GM19397 (cell line): ENCODE results near the gene DRC1.
"Not testable (repeated sequence)": the region's sequence is repeated elsewhere in the genome, so short reads cannot be mapped to it uniquely, and the experiment has no call there.

Source experiments
- ATAC-seq: cut with Tn5 transposase; IDR thresholded peaks from one replicate; pipeline ENCODE4 v1.9.1; 2021; ENCODE audit warnings: mild to moderate bottlenecking, moderate library complexity; ENCODE audit not compliant: unreplicated experiment

Gene DRC1

GRCh38 chr2:26462100-26462499 lies 60.4 kb downstream of the DRC1 start:
- no peak for ATAC-seq

GRCh38 chr2:26462511-26463243 lies 61.0 kb downstream of the DRC1 start:
- ATAC-seq: no peak

GRCh38 chr2:26463244-26464192 lies 61.8 kb downstream of the DRC1 start:
- ATAC-seq: no peak

- ATAC-seq: no peak
These were observed 62.9 kb downstream of the DRC1 start for GRCh38 chr2:26464390-26465265.

- no peak for ATAC-seq
These were observed 63.7 kb downstream of the DRC1 start for GRCh38 chr2:26465266-26465925.

- ATAC-seq: no peak
These were observed 64.3 kb downstream of the DRC1 start for GRCh38 chr2:26465981-26466471.

GRCh38 chr2:26466662-26467310 lies 65.1 kb downstream of the DRC1 start:
- ATAC-seq: no peak

- ATAC-seq: not testable (repeated sequence)
These were observed 66.8 kb downstream of the DRC1 start for GRCh38 chr2:26468544-26468943.

GRCh38 chr2:26469092-26469710 lies 67.5 kb downstream of the DRC1 start:
- ATAC-seq: no peak

- no peak for ATAC-seq
These were observed 68.2 kb downstream of the DRC1 start for GRCh38 chr2:26469955-26470354.

GRCh38 chr2:26470601-26471260 lies 69.0 kb downstream of the DRC1 start:
- ATAC-seq: no peak

- ATAC-seq: no peak
These were observed 69.6 kb downstream of the DRC1 start for GRCh38 chr2:26471289-26471688.

- no peak for ATAC-seq
These were observed 70.3 kb downstream of the DRC1 start for GRCh38 chr2:26471766-26472706.

- no peak for ATAC-seq
These were observed 71.3 kb downstream of the DRC1 start for GRCh38 chr2:26472821-26473655.

GRCh38 chr2:26473796-26474195 lies 72.1 kb downstream of the DRC1 start:
- ATAC-seq: no peak

GRCh38 chr2:26474261-26474785 lies 72.6 kb downstream of the DRC1 start:
- no peak for ATAC-seq

GRCh38 chr2:26475037-26475436 lies 73.3 kb downstream of the DRC1 start:
- ATAC-seq: no peak
